Measurements from ENCODE around the gene FOXN3. TPM values are rescaled to one million over a fixed set of nuclear protein-coding genes. Genes with fewer than 3 reads are reported as not detected.

FOXN3 gene
- total RNA-seq, 4 donors from 2014 or later, result 118 to 211 (median 167) TPM

DNA sequence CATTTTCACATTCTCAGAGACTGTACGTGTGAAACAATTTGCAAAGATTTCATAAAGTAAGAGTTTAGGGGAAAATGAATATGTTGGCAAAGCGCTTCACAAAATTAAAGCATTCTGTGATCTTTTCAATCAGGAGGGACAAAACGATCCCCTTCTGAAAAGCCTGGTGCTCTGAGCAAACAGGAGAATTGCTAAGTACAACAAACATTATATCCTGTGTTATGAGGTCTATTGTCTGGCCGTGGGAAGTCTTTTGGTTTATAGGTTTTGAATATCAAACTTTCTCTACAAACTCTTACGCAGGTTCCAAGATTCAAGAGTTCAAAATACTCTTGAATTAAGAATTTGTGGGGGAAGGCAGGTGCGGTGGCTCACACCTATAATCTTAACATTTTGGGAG, 7.2 kb upstream of the FOXN3 start:
- no peak for TF ChIP-seq POLR2A (IDR thresholded peaks at IDR 0.05)
- TF ChIP-seq, protein P1, sequence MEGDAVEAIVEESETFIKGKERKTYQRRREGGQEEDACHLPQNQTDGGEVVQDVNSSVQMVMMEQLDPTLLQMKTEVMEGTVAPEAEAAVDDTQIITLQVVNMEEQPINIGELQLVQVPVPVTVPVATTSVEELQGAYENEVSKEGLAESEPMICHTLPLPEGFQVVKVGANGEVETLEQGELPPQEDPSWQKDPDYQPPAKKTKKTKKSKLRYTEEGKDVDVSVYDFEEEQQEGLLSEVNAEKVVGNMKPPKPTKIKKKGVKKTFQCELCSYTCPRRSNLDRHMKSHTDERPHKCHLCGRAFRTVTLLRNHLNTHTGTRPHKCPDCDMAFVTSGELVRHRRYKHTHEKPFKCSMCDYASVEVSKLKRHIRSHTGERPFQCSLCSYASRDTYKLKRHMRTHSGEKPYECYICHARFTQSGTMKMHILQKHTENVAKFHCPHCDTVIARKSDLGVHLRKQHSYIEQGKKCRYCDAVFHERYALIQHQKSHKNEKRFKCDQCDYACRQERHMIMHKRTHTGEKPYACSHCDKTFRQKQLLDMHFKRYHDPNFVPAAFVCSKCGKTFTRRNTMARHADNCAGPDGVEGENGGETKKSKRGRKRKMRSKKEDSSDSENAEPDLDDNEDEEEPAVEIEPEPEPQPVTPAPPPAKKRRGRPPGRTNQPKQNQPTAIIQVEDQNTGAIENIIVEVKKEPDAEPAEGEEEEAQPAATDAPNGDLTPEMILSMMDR (IDR thresholded peaks at IDR 0.05), result no peak
- WGBS, 2 donors, result 78 to 79% methylated on average over 6 of the region's 6 CpGs
- no peak for DNase-seq (ENCODE audit: low spot score in 2 of 2)
- H3K4me3 ChIP-seq (ENCODE audit: low read depth, poor library complexity, severe bottlenecking), result no peak overlapping the region
- intact Hi-C loops (cut with DNase I; ENCODE audit: low total_unique reads), result no loop called here

DNA sequence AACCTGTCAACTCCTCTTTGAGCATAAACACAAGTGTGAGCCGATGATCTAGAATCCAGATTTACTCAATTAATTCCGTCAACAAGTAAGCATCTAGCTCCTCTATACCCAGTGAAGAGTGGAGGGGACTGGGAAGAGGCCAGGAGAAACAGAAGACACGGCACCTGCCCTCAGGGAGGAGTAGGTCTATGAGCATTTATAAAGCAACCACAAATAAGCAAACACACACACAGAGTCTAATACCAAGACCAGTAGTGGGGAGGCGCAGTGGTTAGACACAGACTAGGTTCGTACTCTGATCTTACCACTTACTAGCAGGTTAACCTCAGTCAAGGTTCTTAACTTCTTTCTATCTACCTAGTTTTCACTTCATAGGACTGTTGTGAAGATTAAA, 5.9 kb upstream of the FOXN3 start:
- 52 to 57% methylated on average over 5 of the region's 5 CpGs for WGBS, 2 donors
- no peak for DNase-seq (ENCODE audit: low spot score in 2 of 2)
- H3K4me3 ChIP-seq (ENCODE audit: low read depth, poor library complexity, severe bottlenecking), result no peak overlapping the region
- TF ChIP-seq POLR2A (IDR thresholded peaks at IDR 0.05), result no peak
- TF ChIP-seq, protein P1 (IDR thresholded peaks at IDR 0.05), result no peak
- intact Hi-C loops (cut with DNase I; ENCODE audit: low total_unique reads), result no loop called here

DNA sequence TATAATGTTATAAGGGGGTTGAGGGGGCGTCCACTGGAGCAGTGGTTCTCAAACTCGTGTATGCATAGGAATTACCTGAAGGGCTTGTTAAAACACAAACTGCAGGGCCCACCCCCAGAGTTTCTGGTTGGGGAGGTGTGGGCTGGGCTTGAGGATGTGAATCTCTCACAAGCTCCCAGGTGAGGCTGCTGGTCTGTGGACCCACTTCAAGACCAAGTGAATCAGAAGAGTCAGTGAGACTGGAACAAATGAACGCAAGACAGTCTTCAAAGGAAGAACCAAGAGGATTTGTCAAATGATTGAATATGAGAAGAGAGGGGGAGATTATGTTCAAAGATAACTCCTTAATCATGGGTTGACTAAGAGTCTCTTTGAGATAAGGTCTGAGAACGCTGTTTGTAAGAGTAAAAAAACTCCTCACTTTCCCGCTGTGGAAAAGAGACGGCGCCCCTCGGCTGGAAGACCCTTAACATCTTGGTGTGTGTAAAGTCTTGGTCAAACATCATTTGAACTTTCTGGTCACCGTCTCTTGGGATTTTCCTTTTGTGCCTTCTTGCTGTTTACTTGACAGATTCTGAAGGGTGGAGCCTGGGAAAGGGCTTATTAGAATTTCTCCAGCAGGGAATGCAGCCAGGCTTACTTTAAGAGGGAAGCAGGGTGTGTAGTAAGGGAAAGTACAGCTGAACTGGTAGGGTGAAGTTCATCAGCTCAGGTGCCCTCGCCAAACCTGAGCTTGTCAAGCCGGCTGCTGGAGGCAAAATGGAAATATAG, 5.3 kb upstream of the FOXN3 start:
- no peak overlapping the region for H3K4me3 ChIP-seq (ENCODE audit: low read depth, poor library complexity, severe bottlenecking)
- DNase-seq (ENCODE audit: low spot score in 2 of 2), result peak in 1 of 2 donors; percentile 75
- TF ChIP-seq, protein P1 (IDR thresholded peaks at IDR 0.05), result no peak
- no peak for TF ChIP-seq POLR2A (IDR thresholded peaks at IDR 0.05)
- WGBS, 2 donors, result 41 to 43% methylated on average over 11 of the region's 11 CpGs
- intact Hi-C loops (cut with DNase I; ENCODE audit: low total_unique reads), result no loop called here

DNA sequence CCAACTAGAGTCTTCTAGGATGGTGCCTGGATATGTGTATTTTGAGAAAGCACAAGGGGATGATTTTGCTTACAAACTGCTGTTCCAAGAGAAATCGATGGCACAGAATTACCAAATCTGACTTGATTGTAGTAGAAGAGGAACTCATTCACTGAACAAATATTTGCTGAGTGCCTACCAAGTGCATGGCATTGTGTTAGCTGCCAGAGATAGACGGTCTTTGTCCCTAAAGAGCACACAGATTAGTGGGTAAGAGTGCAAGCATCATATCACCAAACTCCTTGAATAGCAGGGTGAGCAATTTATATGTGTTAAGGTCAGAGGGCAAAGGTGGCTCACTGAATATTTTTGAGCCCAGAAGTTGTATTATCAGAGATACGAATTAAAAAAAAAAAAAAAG, 3.5 kb upstream of the FOXN3 start:
- TF ChIP-seq, protein P1 (IDR thresholded peaks at IDR 0.05), result no peak
- no peak for TF ChIP-seq POLR2A (IDR thresholded peaks at IDR 0.05)
- no peak overlapping the region for H3K4me3 ChIP-seq (ENCODE audit: low read depth, poor library complexity, severe bottlenecking)
- intact Hi-C loops (cut with DNase I; ENCODE audit: low total_unique reads), result no loop called here
- no peak for DNase-seq (ENCODE audit: low spot score in 2 of 2)
- WGBS, 2 donors, result 77 to 90% methylated on average over 3 of the region's 3 CpGs

DNA sequence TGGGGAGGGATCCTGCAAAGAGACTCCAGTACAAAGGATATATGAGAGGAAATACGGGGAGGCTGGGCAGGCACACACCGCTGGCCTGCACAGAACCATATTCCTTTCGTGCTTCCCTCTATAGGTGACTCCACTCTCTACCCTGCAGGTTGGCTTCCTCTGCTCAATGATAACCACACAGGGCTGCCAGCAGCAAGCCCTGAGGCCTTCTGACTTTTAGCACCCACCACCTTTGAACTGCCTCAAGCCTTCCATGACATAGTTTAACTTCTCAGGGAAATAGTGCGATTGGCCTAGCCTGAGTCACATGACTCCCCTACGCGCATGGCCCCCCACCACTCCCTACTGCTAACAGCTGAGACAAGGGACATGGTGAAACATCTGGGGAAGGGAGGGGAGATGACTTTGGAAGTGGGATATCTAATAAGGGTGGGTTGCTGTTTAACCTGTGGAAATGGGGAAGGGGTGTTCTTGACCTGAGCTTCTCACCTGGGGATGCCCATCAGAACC, 3.0 kb upstream of the FOXN3 start:
- 95 to 97% methylated on average over 6 of the region's 6 CpGs for WGBS, 2 donors
- intact Hi-C loops (cut with DNase I; ENCODE audit: low total_unique reads), result no loop called here
- no peak overlapping the region for H3K4me3 ChIP-seq (ENCODE audit: low read depth, poor library complexity, severe bottlenecking)
- DNase-seq (ENCODE audit: low spot score in 2 of 2), result no peak
- TF ChIP-seq, protein P1 (IDR thresholded peaks at IDR 0.05), result no peak
- TF ChIP-seq POLR2A (IDR thresholded peaks at IDR 0.05), result no peak

Measured in lower leg skin (tissue), 4 donors.